Measurements from ENCODE around the gene SORCS2. TPM values are rescaled to one million over a fixed set of nuclear protein-coding genes. Genes with fewer than 3 reads are reported as not detected.

SORCS2 gene
- total RNA-seq, 2 donors from 2014 or later = 1.5 to 1.7 TPM

- peaks cover 61% of the 10 kb centered on the region for H3K36me3 ChIP-seq
- peaks cover 0 to 17% of the 10 kb centered on the region in 2 donors for H3K4me1 ChIP-seq
- no peak for TF ChIP-seq CTCF (IDR thresholded peaks at IDR 0.05)
- no peaks in the 10 kb centered on the region for H3K27me3 ChIP-seq
- DNase-seq (ENCODE audit: low spot score) = no peak
- no peak overlapping the region for H3K27ac ChIP-seq
- no peaks in the 10 kb centered on the region for H3K9me3 ChIP-seq
- H3K4me3 ChIP-seq = no peak overlapping the region
Observed at GRCh38 chr4:7764466-7764865, 572.1 kb downstream of the SORCS2 start.

GRCh38 chr4:7765666-7766065, 573.3 kb downstream of the SORCS2 start:
- Histone ChIP-seq H3K4me1 (peaks cover 0 to 29% of the 10 kb centered on the region in 2 donors), H3K4me3 (no peak overlapping the region), H3K36me3 (peaks cover 62% of the 10 kb centered on the region), H3K27ac (no peak overlapping the region), H3K27me3 (no peaks in the 10 kb centered on the region), H3K9me3 (no peaks in the 10 kb centered on the region)
- no peak for TF ChIP-seq CTCF (IDR thresholded peaks at IDR 0.05)
- DNase-seq (ENCODE audit: low spot score) = no peak

GRCh38 chr4:7766086-7766485, 573.7 kb downstream of the SORCS2 start:
- TF ChIP-seq CTCF (IDR thresholded peaks at IDR 0.05) = no peak
- H3K4me3 ChIP-seq = no peak overlapping the region
- peaks cover 0 to 32% of the 10 kb centered on the region in 2 donors for H3K4me1 ChIP-seq
- H3K36me3 ChIP-seq = peaks cover 62% of the 10 kb centered on the region
- no peak for DNase-seq (ENCODE audit: low spot score)
- H3K27ac ChIP-seq = no peak overlapping the region
- H3K9me3 ChIP-seq = no peaks in the 10 kb centered on the region
- H3K27me3 ChIP-seq = no peaks in the 10 kb centered on the region

- TF ChIP-seq CTCF (IDR thresholded peaks at IDR 0.05) = no peak
- H3K27ac ChIP-seq = no peak overlapping the region
- no peaks in the 10 kb centered on the region for H3K27me3 ChIP-seq
- H3K4me1 ChIP-seq = peaks cover 0 to 32% of the 10 kb centered on the region in 2 donors
- H3K9me3 ChIP-seq = no peaks in the 10 kb centered on the region
- DNase-seq (ENCODE audit: low spot score) = no peak
- no peak overlapping the region for H3K4me3 ChIP-seq
- peaks cover 69% of the 10 kb centered on the region for H3K36me3 ChIP-seq
Observed at GRCh38 chr4:7766661-7767345, 574.5 kb downstream of the SORCS2 start.

GRCh38 chr4:7767526-7767925, 575.2 kb downstream of the SORCS2 start:
- H3K27ac ChIP-seq = no peak overlapping the region
- H3K27me3 ChIP-seq = no peaks in the 10 kb centered on the region
- no peak for DNase-seq (ENCODE audit: low spot score)
- no peak overlapping the region for H3K4me3 ChIP-seq
- TF ChIP-seq CTCF (IDR thresholded peaks at IDR 0.05) = no peak
- H3K36me3 ChIP-seq = peaks cover 74% of the 10 kb centered on the region
- H3K9me3 ChIP-seq = no peaks in the 10 kb centered on the region
- H3K4me1 ChIP-seq = peaks cover 0 to 32% of the 10 kb centered on the region in 2 donors

GRCh38 chr4:7767966-7768365, 575.6 kb downstream of the SORCS2 start:
- H3K4me3 ChIP-seq = no peak overlapping the region
- H3K4me1 ChIP-seq = peaks cover 0 to 32% of the 10 kb centered on the region in 2 donors

More at GRCh38 chr4:7767966-7768365, 575.6 kb downstream of the SORCS2 start:
- H3K27me3 ChIP-seq = no peaks in the 10 kb centered on the region
- H3K36me3 ChIP-seq = peaks cover 74% of the 10 kb centered on the region
- H3K27ac ChIP-seq = no peak overlapping the region
- no peak for TF ChIP-seq CTCF (IDR thresholded peaks at IDR 0.05)
- no peaks in the 10 kb centered on the region for H3K9me3 ChIP-seq
- DNase-seq (ENCODE audit: low spot score) = no peak
